ENCODE results near the gene SH3TC1. TPM values are rescaled to one million over a fixed set of nuclear protein-coding genes. Genes with fewer than 3 reads are reported as not detected.

Gene SH3TC1
- total RNA-seq, 2 experiments from 2014 or later: 11.1 to 18.3 TPM

GRCh38 chr4:8228319-8229250 lies 29.5 kb downstream of the SH3TC1 start:
- Mint-ChIP-seq H3K4me1 (peaks cover 31% of the 10 kb centered on the region), H3K9me3 (ENCODE audit: low read depth) (no peaks in the 10 kb centered on the region), H3K27me3 (no peaks in the 10 kb centered on the region), H3K36me3 (ENCODE audit: low read depth) (peaks cover 16% of the 10 kb centered on the region), H3K27ac (peak overlapping the region; percentile 48), H3K4me3 (peak overlapping the region; percentile 7)
- ChIA-PET CTCF (interaction anchor here (0.5 to 1.4 kb wide), 4 partner anchors 13 to 175 kb away, joined by 4 read pairs; no protein-coding TSS in a partner anchor), POLR2A (interaction anchor here (1.0 kb wide), 1 partner anchor 373 kb away, joined by 3 read pairs; no protein-coding TSS in a partner anchor)
- DNase-seq: peak; percentile 92
- ATAC-seq: peak; percentile 90
- intact Hi-C loops (cut with DNase I, micrococcal nuclease): loop anchor here in 1 of 2 experiments (1.0 to 2.0 kb wide), 2 partner anchors 29 to 70 kb away; partner anchors contain the start of genes ABLIM2 and SH3TC1

GRCh38 chr4:8229331-8229975 lies 30.4 kb downstream of the SH3TC1 start:
- Mint-ChIP-seq H3K4me1 (peaks cover 31% of the 10 kb centered on the region), H3K9me3 (ENCODE audit: low read depth) (no peaks in the 10 kb centered on the region), H3K4me3 (peak overlapping the region; percentile 7), H3K27ac (no peak overlapping the region), H3K36me3 (ENCODE audit: low read depth) (peaks cover 9% of the 10 kb centered on the region), H3K27me3 (no peaks in the 10 kb centered on the region)
- peak; percentile 39 for ATAC-seq
- POLR2A ChIA-PET: interaction anchor here (1.0 kb wide), 1 partner anchor 374 kb away, joined by 3 read pairs; no protein-coding TSS in a partner anchor
- intact Hi-C loops (cut with DNase I, micrococcal nuclease): loop anchor here in 1 of 2 experiments (2.0 kb wide), 1 partner anchor 71 kb away; the partner anchor contains the start of gene ABLIM2
- DNase-seq: peak; percentile 48
- CTCF ChIA-PET: interaction anchor here (0.6 to 1.4 kb wide), 3 partner anchors 13 to 174 kb away, joined by 4 read pairs; no protein-coding TSS in a partner anchor

GRCh38 chr4:8230033-8230432 lies 30.9 kb downstream of the SH3TC1 start:
- no peak overlapping the region for H3K27ac Mint-ChIP-seq
- H3K4me3 Mint-ChIP-seq: no peak overlapping the region
- H3K4me1 Mint-ChIP-seq: peaks cover 25% of the 10 kb centered on the region
- H3K27me3 Mint-ChIP-seq: no peaks in the 10 kb centered on the region
- no peaks in the 10 kb centered on the region for H3K9me3 Mint-ChIP-seq (ENCODE audit: low read depth)
- ATAC-seq (no peak), DNase-seq (no peak)
- H3K36me3 Mint-ChIP-seq (ENCODE audit: low read depth): peaks cover 8% of the 10 kb centered on the region
- ChIA-PET POLR2A (no interaction called here), CTCF (interaction anchor here (0.7 kb wide), 1 partner anchor 12 kb away, joined by 3 read pairs; no protein-coding TSS in a partner anchor)
- intact Hi-C loops (cut with DNase I, micrococcal nuclease): no loop called here

- Mint-ChIP-seq H3K9me3 (ENCODE audit: low read depth) (no peaks in the 10 kb centered on the region), H3K4me3 (no peak overlapping the region), H3K4me1 (peaks cover 23% of the 10 kb centered on the region), H3K27me3 (no peaks in the 10 kb centered on the region), H3K27ac (no peak overlapping the region), H3K36me3 (ENCODE audit: low read depth) (peaks cover 8% of the 10 kb centered on the region)
- ChIA-PET CTCF (no interaction called here), POLR2A (no interaction called here)
- intact Hi-C loops (cut with DNase I, micrococcal nuclease): no loop called here
- DNase-seq (no peak), ATAC-seq (no peak)
Measured at GRCh38 chr4:8230891-8231290, 31.8 kb downstream of the SH3TC1 start.

- ATAC-seq (no peak), DNase-seq (no peak)
- Mint-ChIP-seq H3K36me3 (ENCODE audit: low read depth) (peaks cover 5% of the 10 kb centered on the region), H3K9me3 (ENCODE audit: low read depth) (no peaks in the 10 kb centered on the region), H3K27ac (no peak overlapping the region), H3K4me3 (no peak overlapping the region), H3K27me3 (no peaks in the 10 kb centered on the region), H3K4me1 (peaks cover 21% of the 10 kb centered on the region)
- intact Hi-C loops (cut with DNase I, micrococcal nuclease): no loop called here
- CTCF ChIA-PET: interaction anchor here (1.2 kb wide), 1 partner anchor 11 kb away, joined by 3 read pairs; no protein-coding TSS in a partner anchor
- POLR2A ChIA-PET: no interaction called here
Measured at GRCh38 chr4:8231551-8232049, 32.5 kb downstream of the SH3TC1 start.

- Mint-ChIP-seq H3K27ac (no peak overlapping the region), H3K4me1 (peaks cover 21% of the 10 kb centered on the region), H3K36me3 (ENCODE audit: low read depth) (peaks cover 3% of the 10 kb centered on the region), H3K4me3 (no peak overlapping the region), H3K9me3 (ENCODE audit: low read depth) (no peaks in the 10 kb centered on the region), H3K27me3 (no peaks in the 10 kb centered on the region)
- POLR2A ChIA-PET: no interaction called here
- DNase-seq (no peak), ATAC-seq (no peak)
- intact Hi-C loops (cut with DNase I, micrococcal nuclease): no loop called here
- CTCF ChIA-PET: interaction anchor here (0.5 to 1.2 kb wide), 2 partner anchors 9 to 47 kb away, joined by 3 read pairs; no protein-coding TSS in a partner anchor
Measured at GRCh38 chr4:8232748-8233147, 33.7 kb downstream of the SH3TC1 start.

GRCh38 chr4:8233672-8234484 lies 34.8 kb downstream of the SH3TC1 start:
- Mint-ChIP-seq H3K9me3 (ENCODE audit: low read depth) (no peaks in the 10 kb centered on the region), H3K27ac (no peak overlapping the region), H3K4me1 (peaks cover 11% of the 10 kb centered on the region), H3K27me3 (no peaks in the 10 kb centered on the region), H3K36me3 (ENCODE audit: low read depth) (peaks cover 3% of the 10 kb centered on the region), H3K4me3 (no peak overlapping the region)
- ChIA-PET CTCF (no interaction called here), POLR2A (no interaction called here)
- no peak for ATAC-seq
- intact Hi-C loops (cut with DNase I, micrococcal nuclease): no loop called here
- DNase-seq: no peak

- Mint-ChIP-seq H3K4me1 (peaks cover 5% of the 10 kb centered on the region), H3K9me3 (ENCODE audit: low read depth) (no peaks in the 10 kb centered on the region), H3K27ac (no peak overlapping the region), H3K4me3 (no peak overlapping the region), H3K36me3 (ENCODE audit: low read depth) (peaks cover 7% of the 10 kb centered on the region), H3K27me3 (no peaks in the 10 kb centered on the region)
- intact Hi-C loops (cut with DNase I, micrococcal nuclease): no loop called here
- no peak for DNase-seq
- ChIA-PET CTCF (interaction anchor here (0.7 kb wide), 1 partner anchor 14 kb away, joined by 4 read pairs; no protein-coding TSS in a partner anchor), POLR2A (no interaction called here)
- ATAC-seq: no peak
Measured at GRCh38 chr4:8234715-8235114, 35.6 kb downstream of the SH3TC1 start.

- Mint-ChIP-seq H3K9me3 (ENCODE audit: low read depth) (no peaks in the 10 kb centered on the region), H3K27ac (no peak overlapping the region), H3K36me3 (ENCODE audit: low read depth) (peaks cover 7% of the 10 kb centered on the region), H3K27me3 (no peaks in the 10 kb centered on the region), H3K4me3 (no peak overlapping the region), H3K4me1 (peaks cover 3% of the 10 kb centered on the region)
- ATAC-seq: no peak
- ChIA-PET CTCF (interaction anchor here (0.7 kb wide), 1 partner anchor 14 kb away, joined by 4 read pairs; no protein-coding TSS in a partner anchor), POLR2A (no interaction called here)
- DNase-seq: no peak
- intact Hi-C loops (cut with DNase I, micrococcal nuclease): no loop called here
Measured at GRCh38 chr4:8235224-8235623, 36.1 kb downstream of the SH3TC1 start.

- intact Hi-C loops (cut with DNase I, micrococcal nuclease): no loop called here
- Mint-ChIP-seq H3K4me3 (no peak overlapping the region), H3K4me1 (no peaks in the 10 kb centered on the region), H3K9me3 (ENCODE audit: low read depth) (no peaks in the 10 kb centered on the region), H3K27me3 (no peaks in the 10 kb centered on the region), H3K36me3 (ENCODE audit: low read depth) (peaks cover 7% of the 10 kb centered on the region), H3K27ac (no peak overlapping the region)
- DNase-seq (no peak), ATAC-seq (no peak)
- ChIA-PET CTCF (no interaction called here), POLR2A (no interaction called here)
Measured at GRCh38 chr4:8235686-8236085, 36.6 kb downstream of the SH3TC1 start.
